Gastrocnemius medialis (tissue), 4 donors: ENCODE data around the gene SULT1C2.

Experiments
- CTCF ChIP-seq, 5 experiments: fragments of 450-650 bp in 3 of 5; fragments of 200-600 bp in 2 of 5; sonication (generic) in 2 of 5; IDR thresholded peaks in 4 of 5; conservative IDR thresholded peaks in 1 of 5; 1 replicate in 4 of 5; 2 replicates in 1 of 5; pipeline ENCODE4 v1.5.1; 2016 to 2019; ENCODE audit warnings: antibody characterized with exemption in 5 of 5, mild to moderate bottlenecking in 3 of 5, moderate library complexity in 3 of 5
- POLR2A ChIP-seq, 2 donors: fragments of 450-650 bp; IDR thresholded peaks; one replicate each; pipeline ENCODE4 v1.6.1; 2017; ENCODE audit warnings: antibody characterized with exemption in 2 of 2, mild to moderate bottlenecking in 2 of 2, moderate library complexity in 2 of 2

- no peak for TF ChIP-seq CTCF (IDR thresholded peaks at IDR 0.05 in 4 of 5, conservative IDR thresholded peaks at IDR 0.05 in 1 of 5)
- TF ChIP-seq POLR2A (IDR thresholded peaks at IDR 0.05) = no peak
These were observed 20.7 kb upstream of the SULT1C2 start for GRCh38 chr2:108268001-108268400.
